Measurements from ENCODE around the gene TMCC3.
A peak's percentile ranks its signal among the peaks of the same experiment; 100 is the strongest.

DNA sequence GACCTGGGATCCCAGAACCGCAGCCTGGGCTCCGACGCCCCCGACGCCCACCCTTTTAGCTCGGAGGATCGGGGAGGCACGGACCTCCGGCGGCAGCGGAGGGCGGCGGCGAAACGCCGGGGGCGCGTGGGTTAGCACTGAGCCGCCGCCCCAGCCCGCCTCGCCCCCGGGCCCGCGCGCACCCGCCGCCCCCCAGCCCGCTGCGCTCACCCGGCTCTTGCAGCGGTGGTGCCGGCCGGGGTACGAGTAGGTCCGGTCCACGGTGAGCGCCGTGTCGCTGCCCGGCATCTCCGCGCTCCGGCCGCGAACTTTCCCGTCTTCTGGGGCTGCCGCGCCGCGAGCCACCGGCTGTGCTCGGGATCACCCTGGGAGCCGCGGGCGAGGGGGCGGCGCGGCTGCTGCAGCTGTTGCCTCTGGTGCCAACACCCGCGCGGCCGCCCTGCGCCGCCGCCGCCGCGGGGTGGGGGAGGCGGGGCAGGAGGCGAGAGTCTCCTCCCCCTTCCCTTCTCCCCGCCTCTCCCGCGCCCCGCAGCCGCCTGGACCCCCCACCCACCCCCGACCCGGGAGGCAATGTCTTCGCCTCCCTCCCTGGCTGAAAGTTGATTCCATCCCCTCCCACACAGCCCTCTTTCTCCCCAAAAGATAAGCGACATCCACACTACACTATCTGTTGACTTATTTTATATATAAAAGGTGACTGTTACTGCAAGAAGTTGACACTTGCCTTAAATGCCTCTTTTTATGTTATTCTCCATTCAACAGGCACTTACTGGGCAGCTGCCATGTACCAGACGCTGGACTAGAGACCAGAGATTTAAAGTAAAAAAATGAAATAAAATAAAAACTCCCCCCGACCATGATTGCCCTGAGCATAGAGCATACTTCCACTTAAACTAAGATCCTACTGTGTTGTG is at the start of gene TMCC3:
- TF ChIP-seq POLR2A (IDR thresholded peaks at IDR 0.05), result peak in 1 of 2 donors; percentile 42
- TF ChIP-seq, protein P1, sequence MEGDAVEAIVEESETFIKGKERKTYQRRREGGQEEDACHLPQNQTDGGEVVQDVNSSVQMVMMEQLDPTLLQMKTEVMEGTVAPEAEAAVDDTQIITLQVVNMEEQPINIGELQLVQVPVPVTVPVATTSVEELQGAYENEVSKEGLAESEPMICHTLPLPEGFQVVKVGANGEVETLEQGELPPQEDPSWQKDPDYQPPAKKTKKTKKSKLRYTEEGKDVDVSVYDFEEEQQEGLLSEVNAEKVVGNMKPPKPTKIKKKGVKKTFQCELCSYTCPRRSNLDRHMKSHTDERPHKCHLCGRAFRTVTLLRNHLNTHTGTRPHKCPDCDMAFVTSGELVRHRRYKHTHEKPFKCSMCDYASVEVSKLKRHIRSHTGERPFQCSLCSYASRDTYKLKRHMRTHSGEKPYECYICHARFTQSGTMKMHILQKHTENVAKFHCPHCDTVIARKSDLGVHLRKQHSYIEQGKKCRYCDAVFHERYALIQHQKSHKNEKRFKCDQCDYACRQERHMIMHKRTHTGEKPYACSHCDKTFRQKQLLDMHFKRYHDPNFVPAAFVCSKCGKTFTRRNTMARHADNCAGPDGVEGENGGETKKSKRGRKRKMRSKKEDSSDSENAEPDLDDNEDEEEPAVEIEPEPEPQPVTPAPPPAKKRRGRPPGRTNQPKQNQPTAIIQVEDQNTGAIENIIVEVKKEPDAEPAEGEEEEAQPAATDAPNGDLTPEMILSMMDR (IDR thresholded peaks at IDR 0.05), result no peak

Data from vagina (tissue), 2 donors.